ENCODE data around the gene CEACAM1. TPM values are rescaled to one million over a fixed set of nuclear protein-coding genes. Genes with fewer than 3 reads are reported as not detected.

Gene CEACAM1
- total RNA-seq, 3 donors from 2014 or later, result 0.64 to 33.4 (median 12.3) TPM

DNA sequence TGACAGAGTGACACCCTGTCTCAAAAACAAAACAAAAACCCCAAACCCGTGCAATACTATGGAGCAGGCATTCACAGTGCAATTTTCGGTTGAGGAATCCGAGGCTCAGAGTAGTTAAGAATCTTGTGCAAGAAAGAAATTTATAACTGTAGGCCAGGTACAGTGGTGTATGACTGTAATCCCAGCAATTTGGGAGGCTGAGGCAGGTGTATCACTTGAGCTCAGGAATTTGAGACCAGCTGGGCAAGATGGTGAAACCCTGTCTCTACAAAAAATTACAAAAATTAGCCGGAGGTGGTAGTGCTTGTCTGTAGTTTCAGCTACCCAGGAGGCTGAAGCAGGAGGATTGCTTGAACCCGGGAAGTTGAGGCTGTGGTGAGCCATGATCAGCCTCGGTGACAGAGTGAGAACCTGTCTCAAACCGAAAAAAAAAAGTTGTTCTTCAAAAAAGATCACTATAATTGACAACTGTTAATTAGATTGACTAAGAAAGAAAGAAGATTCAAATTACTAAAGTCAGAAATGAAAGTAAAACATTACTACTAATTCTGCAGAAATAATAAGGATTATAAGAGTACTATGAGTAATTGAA lies 12.9 kb downstream of the CEACAM1 start:
- no peaks in the 10 kb centered on the region for H3K27me3 ChIP-seq
- TF ChIP-seq POLR2AphosphoS5 (IDR thresholded peaks at IDR 0.05) (no peak), POLR2A (IDR thresholded peaks at IDR 0.05) (no peak)
- TF ChIP-seq, protein P1, sequence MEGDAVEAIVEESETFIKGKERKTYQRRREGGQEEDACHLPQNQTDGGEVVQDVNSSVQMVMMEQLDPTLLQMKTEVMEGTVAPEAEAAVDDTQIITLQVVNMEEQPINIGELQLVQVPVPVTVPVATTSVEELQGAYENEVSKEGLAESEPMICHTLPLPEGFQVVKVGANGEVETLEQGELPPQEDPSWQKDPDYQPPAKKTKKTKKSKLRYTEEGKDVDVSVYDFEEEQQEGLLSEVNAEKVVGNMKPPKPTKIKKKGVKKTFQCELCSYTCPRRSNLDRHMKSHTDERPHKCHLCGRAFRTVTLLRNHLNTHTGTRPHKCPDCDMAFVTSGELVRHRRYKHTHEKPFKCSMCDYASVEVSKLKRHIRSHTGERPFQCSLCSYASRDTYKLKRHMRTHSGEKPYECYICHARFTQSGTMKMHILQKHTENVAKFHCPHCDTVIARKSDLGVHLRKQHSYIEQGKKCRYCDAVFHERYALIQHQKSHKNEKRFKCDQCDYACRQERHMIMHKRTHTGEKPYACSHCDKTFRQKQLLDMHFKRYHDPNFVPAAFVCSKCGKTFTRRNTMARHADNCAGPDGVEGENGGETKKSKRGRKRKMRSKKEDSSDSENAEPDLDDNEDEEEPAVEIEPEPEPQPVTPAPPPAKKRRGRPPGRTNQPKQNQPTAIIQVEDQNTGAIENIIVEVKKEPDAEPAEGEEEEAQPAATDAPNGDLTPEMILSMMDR (IDR thresholded peaks at IDR 0.05), result no peak
- no peaks in the 10 kb centered on the region for H3K9me3 ChIP-seq
- no peaks in the 10 kb centered on the region for H3K4me1 ChIP-seq
- DNase-seq (ENCODE audit: low spot score in 2 of 2), result no peak
- no peaks in the 10 kb centered on the region for H3K36me3 ChIP-seq
- intact Hi-C loops (cut with DNase I; ENCODE audit: low total_unique reads), result no loop called here
- no peak overlapping the region for H3K4me3 ChIP-seq
- H3K27ac ChIP-seq, result no peak overlapping the region

DNA sequence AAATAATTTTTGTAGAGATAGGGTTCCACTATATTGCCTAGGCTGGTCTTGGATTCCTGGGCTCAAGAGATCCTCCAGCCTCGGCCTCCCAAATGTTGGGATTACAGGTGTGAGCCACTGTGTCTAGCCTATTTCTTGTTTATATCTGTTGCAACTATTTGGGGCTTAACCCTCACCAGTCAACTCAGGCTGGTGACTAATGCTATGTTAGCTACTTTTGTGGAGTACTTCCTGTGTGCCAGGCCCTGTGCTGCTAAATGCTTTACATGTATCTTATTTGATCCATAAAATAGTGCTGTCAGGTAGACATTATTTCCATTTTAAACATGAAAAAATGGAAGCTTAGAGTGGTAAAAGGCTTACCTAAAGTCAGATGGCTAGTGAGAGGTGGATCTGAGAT lies 13.8 kb downstream of the CEACAM1 start:
- no peak for DNase-seq (ENCODE audit: low spot score in 2 of 2)
- Histone ChIP-seq H3K4me3 (no peak overlapping the region), H3K27me3 (no peaks in the 10 kb centered on the region), H3K36me3 (no peaks in the 10 kb centered on the region), H3K27ac (no peak overlapping the region), H3K4me1 (no peaks in the 10 kb centered on the region), H3K9me3 (no peaks in the 10 kb centered on the region)
- intact Hi-C loops (cut with DNase I; ENCODE audit: low total_unique reads), result no loop called here
- TF ChIP-seq, protein P1 (IDR thresholded peaks at IDR 0.05), result no peak
- TF ChIP-seq POLR2AphosphoS5 (IDR thresholded peaks at IDR 0.05) (no peak), POLR2A (IDR thresholded peaks at IDR 0.05) (no peak)

DNA sequence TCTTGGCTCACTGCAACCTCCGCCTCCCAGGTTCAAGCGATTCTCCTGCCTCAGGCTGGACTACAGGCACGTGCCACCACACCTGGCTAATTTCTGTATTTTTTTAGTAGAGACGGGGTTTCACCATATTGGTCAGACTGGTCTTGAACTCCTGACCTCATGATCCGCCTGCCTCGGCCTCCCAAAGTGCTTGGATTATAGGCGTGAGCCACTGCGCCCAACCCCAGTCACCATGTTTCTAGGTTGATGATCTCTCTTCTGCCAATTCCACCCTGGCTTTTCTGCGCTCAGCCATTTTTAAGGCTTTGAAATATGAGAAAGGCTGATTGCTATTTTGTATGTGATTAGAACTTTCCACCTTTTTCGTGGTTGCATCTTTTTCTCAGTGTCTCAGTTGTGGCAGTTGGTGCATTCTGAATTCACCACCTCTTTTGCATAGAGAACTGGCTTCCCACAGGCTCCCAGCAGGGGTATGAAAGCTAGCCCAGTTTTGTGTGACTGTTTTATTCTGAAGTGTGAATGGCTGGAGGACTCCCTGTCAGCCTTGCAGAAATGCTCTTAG lies 15.5 kb downstream of the CEACAM1 start:
- H3K9me3 ChIP-seq, result no peaks in the 10 kb centered on the region
- no peak for DNase-seq (ENCODE audit: low spot score in 2 of 2)
- TF ChIP-seq, protein P1 (IDR thresholded peaks at IDR 0.05), result no peak
- TF ChIP-seq POLR2AphosphoS5 (IDR thresholded peaks at IDR 0.05) (no peak), POLR2A (IDR thresholded peaks at IDR 0.05) (no peak)
- no peak overlapping the region for H3K27ac ChIP-seq
- intact Hi-C loops (cut with DNase I; ENCODE audit: low total_unique reads), result no loop called here
- no peaks in the 10 kb centered on the region for H3K27me3 ChIP-seq
- H3K4me3 ChIP-seq, result no peak overlapping the region
- H3K4me1 ChIP-seq, result no peaks in the 10 kb centered on the region
- no peaks in the 10 kb centered on the region for H3K36me3 ChIP-seq

DNA sequence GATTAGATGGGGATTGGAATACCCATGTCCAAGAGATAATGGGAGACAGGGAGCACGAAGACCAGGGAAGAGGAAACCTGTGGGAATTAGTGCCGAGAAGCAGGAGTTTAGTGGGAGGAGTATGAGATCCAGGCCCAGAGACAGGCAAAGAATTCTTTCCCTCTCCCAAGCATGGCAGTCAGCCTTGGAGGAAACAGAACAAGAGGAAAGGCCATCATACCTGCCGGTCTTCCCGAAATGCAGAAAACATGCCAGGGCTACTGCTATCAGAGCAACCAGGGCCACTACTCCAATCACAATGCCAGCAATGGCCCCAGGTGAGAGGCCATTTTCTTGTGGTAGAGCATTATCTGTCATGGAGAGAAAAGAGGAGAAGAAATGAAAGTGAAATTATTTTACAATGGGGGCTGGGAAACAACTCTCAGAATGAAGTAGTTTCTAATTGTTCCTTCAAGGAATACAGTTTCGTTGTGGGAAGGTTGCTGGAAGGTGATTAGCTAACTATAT lies 16.1 kb downstream of the CEACAM1 start:
- Histone ChIP-seq H3K36me3 (no peaks in the 10 kb centered on the region), H3K9me3 (no peaks in the 10 kb centered on the region), H3K27me3 (no peaks in the 10 kb centered on the region), H3K27ac (no peak overlapping the region), H3K4me3 (no peak overlapping the region), H3K4me1 (no peaks in the 10 kb centered on the region)
- no peak for DNase-seq (ENCODE audit: low spot score in 2 of 2)
- intact Hi-C loops (cut with DNase I; ENCODE audit: low total_unique reads), result no loop called here
- TF ChIP-seq POLR2A (IDR thresholded peaks at IDR 0.05) (no peak), POLR2AphosphoS5 (IDR thresholded peaks at IDR 0.05) (no peak)
- TF ChIP-seq, protein P1 (IDR thresholded peaks at IDR 0.05), result no peak

DNA sequence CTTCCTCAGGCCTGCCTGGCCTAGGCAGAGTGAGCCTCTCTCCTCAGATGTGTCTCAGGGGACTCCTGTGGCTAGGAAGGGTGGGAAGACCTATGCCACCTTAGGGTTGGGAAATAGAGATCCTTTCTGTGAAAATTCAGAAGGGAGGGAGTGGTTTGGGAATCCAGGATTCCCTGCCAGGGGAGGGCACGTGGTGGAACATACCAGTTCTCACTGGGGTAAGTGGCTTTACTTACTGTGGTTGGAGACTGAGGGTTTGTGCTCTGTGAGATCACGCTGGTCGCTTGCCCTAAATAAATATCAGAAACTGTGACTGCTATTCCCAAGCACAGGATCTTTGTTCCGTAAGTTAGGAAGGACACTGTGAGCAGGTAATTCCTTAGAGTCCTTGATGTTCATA lies 16.9 kb downstream of the CEACAM1 start:
- no peaks in the 10 kb centered on the region for H3K9me3 ChIP-seq
- DNase-seq (ENCODE audit: low spot score in 2 of 2), result no peak

More for the DNA sequence above, 16.9 kb downstream of the CEACAM1 start:
- H3K27ac ChIP-seq, result no peak overlapping the region
- no peak overlapping the region for H3K4me3 ChIP-seq
- intact Hi-C loops (cut with DNase I; ENCODE audit: low total_unique reads), result no loop called here
- H3K27me3 ChIP-seq, result no peaks in the 10 kb centered on the region
- TF ChIP-seq, protein P1 (IDR thresholded peaks at IDR 0.05), result no peak
- TF ChIP-seq POLR2A (IDR thresholded peaks at IDR 0.05) (no peak), POLR2AphosphoS5 (IDR thresholded peaks at IDR 0.05) (no peak)
- no peaks in the 10 kb centered on the region for H3K4me1 ChIP-seq
- H3K36me3 ChIP-seq, result no peaks in the 10 kb centered on the region

All from breast epithelium (tissue), 4 donors.